Measurements from ENCODE around the gene FBH1. TPM values are rescaled to one million over a fixed set of nuclear protein-coding genes. Genes with fewer than 3 reads are reported as not detected.

Gene FBH1
- total and polyA plus RNA-seq, 9 donors = 46.4 to 80.3 (median 74.7) TPM

DNA sequence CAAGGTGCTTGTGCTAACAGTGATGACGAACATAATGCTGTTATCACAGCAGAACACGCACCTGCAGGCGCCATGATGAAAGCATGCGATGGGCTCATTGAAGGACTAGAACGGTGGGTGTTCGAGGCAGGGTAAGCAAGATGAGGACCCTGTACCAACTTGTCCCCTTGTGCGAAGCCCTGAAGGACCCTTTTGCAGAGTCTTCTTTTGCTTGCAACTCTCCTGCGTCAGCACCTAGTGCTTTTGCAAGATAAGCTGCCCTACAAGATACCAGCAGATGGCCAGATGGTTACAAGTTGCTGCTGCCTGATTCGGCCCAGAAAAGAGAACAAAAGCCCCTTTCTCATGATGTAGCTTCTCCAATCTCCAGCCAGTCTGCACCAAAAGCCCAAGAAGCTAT, 91.5 kb downstream of the FBH1 start:
- Histone ChIP-seq H3K36me3 (no peaks in the 10 kb centered on the region), H3K27ac (no peak overlapping the region), H3K4me3 (no peak overlapping the region), H3K4me1 (ENCODE audit: insufficient read depth) (peaks cover 3% of the 10 kb centered on the region), H3K9me3 (no peaks in the 10 kb centered on the region), H3K27me3 (no peaks in the 10 kb centered on the region)
- WGBS, 3 donors = 87 to 94% (median 94%) methylated on average over 9 of the region's 9 CpGs
- DNase-seq = no peak
- no peak for TF ChIP-seq EP300 (IDR thresholded peaks at IDR 0.05)
- no peak for TF ChIP-seq POLR2A (IDR thresholded peaks at IDR 0.05)
- TF ChIP-seq, protein P1, sequence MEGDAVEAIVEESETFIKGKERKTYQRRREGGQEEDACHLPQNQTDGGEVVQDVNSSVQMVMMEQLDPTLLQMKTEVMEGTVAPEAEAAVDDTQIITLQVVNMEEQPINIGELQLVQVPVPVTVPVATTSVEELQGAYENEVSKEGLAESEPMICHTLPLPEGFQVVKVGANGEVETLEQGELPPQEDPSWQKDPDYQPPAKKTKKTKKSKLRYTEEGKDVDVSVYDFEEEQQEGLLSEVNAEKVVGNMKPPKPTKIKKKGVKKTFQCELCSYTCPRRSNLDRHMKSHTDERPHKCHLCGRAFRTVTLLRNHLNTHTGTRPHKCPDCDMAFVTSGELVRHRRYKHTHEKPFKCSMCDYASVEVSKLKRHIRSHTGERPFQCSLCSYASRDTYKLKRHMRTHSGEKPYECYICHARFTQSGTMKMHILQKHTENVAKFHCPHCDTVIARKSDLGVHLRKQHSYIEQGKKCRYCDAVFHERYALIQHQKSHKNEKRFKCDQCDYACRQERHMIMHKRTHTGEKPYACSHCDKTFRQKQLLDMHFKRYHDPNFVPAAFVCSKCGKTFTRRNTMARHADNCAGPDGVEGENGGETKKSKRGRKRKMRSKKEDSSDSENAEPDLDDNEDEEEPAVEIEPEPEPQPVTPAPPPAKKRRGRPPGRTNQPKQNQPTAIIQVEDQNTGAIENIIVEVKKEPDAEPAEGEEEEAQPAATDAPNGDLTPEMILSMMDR (IDR thresholded peaks at IDR 0.05) = no peak
- intact Hi-C loops (cut with DNase I) = no loop called here

DNA sequence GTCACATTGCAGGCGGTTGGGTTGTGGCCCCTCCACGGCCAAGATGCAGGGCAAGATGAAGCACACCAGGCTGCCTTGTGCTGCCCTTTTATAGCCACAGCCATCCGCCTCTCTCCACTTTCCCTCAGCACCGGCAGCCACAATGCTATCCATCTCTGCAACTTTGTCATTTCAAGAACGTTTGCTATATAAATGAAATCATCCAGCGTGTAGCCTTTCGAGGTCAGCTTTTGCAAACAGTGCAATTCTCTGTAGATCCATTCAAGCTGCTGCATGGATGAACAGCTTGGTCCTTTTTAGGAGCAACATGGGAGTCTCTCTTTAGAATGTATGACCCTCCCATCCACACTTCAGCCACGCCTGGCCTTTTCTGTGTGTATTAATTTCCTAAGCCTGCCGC, 93.7 kb downstream of the FBH1 start:
- no peak overlapping the region for H3K27ac ChIP-seq
- WGBS, 3 donors = 60 to 73% (median 65%) methylated on average over 9 of the region's 9 CpGs
- no peak overlapping the region for H3K4me3 ChIP-seq
- no peak for DNase-seq
- no peaks in the 10 kb centered on the region for H3K36me3 ChIP-seq
- intact Hi-C loops (cut with DNase I) = no loop called here
- H3K27me3 ChIP-seq = no peaks in the 10 kb centered on the region
- peaks cover 6% of the 10 kb centered on the region for H3K4me1 ChIP-seq (ENCODE audit: insufficient read depth)
- TF ChIP-seq POLR2A (IDR thresholded peaks at IDR 0.05) (no peak), EP300 (IDR thresholded peaks at IDR 0.05) (no peak)
- TF ChIP-seq, protein P1 (IDR thresholded peaks at IDR 0.05) = no peak
- no peaks in the 10 kb centered on the region for H3K9me3 ChIP-seq

DNA sequence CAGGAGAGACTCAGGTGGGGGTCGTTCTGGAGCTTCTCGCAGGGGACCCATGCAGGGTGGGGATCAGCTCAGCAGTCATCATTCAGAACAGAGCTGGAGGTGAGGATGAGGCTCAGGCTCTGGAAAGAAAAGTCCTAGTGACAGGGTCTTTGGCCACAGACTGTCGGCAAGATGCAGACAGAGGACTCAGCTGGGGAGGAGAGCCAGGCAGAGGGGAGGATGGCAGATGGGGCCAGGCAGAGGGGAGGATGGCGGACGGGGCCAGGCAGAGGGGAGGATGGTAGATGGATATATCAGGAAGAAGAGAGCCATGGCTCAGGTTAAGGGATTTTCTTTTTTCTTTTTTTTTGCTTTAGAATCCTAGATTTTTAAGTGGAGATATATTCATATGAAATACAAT, 95.0 kb downstream of the FBH1 start:
- Histone ChIP-seq H3K4me3 (no peak overlapping the region), H3K9me3 (no peaks in the 10 kb centered on the region), H3K27ac (no peak overlapping the region), H3K27me3 (no peaks in the 10 kb centered on the region), H3K36me3 (no peaks in the 10 kb centered on the region), H3K4me1 (ENCODE audit: insufficient read depth) (peaks cover 6% of the 10 kb centered on the region)
- intact Hi-C loops (cut with DNase I) = no loop called here
- 85 to 93% (median 88%) methylated on average over 5 of the region's 5 CpGs for WGBS, 3 donors
- no peak for TF ChIP-seq EP300 (IDR thresholded peaks at IDR 0.05)
- DNase-seq = no peak

Other genes with a start within 250 kb of the FBH1 start
- 10 to 100 TPM; 17.9 to 45.6 (median 29.0) TPM for gene ASB13, start 223.6 kb upstream of the FBH1 start, total RNA-seq
- 10 to 100 TPM; 15.0 to 23.2 TPM for gene ASB13, start 223.6 kb upstream of the FBH1 start, polyA plus RNA-seq
- gene TASOR2, start 205.4 kb upstream of the FBH1 start, total RNA-seq = 10 to 100 TPM; 60.8 to 91.2 (median 70.0) TPM
- 10 to 100 TPM in 1 of 2 donors, 1 to 10 TPM in 1; 9.3 to 23.7 TPM for gene TASOR2, start 205.4 kb upstream of the FBH1 start, polyA plus RNA-seq
- 100 to 1,000 TPM; 148 to 198 (median 177) TPM for gene GDI2, start 76.8 kb upstream of the FBH1 start, total RNA-seq
- gene GDI2, start 76.8 kb upstream of the FBH1 start, polyA plus RNA-seq = 100 to 1,000 TPM; 111 to 269 TPM
- 10 to 100 TPM in 4 of 7 donors, 1 to 10 TPM in 3; 8.6 to 15.3 (median 10.0) TPM for gene ANKRD16, start 350 bp upstream of the FBH1 start, total RNA-seq
- gene ANKRD16, start 350 bp upstream of the FBH1 start, polyA plus RNA-seq = 1 to 10 TPM; 6.6 to 7.8 TPM
- 10 to 100 TPM in 1 of 7 donors, 1 to 10 TPM in 6; 2.7 to 15.2 (median 6.2) TPM for gene IL15RA, start 87.3 kb downstream of the FBH1 start, total RNA-seq
- 10 to 100 TPM in 1 of 2 donors, 1 to 10 TPM in 1; 6.3 to 10.0 TPM for gene IL15RA, start 87.3 kb downstream of the FBH1 start, polyA plus RNA-seq
- 1 to 10 TPM in 2 of 7 donors, under 1 TPM in 3, not detected in 2; 0.13 to 1.3 (median 0.90) TPM for gene IL2RA, start 172.1 kb downstream of the FBH1 start, total RNA-seq
- gene IL2RA, start 172.1 kb downstream of the FBH1 start, polyA plus RNA-seq = 1 to 10 TPM in 1 of 2 donors, under 1 TPM in 1; 0.07 to 5.2 TPM
- gene RBM17, start 198.8 kb downstream of the FBH1 start, total RNA-seq = 10 to 100 TPM; 56.2 to 89.7 (median 70.3) TPM
- 10 to 100 TPM; 62.1 to 94.4 TPM for gene RBM17, start 198.8 kb downstream of the FBH1 start, polyA plus RNA-seq